HCT116 (cell line): ENCODE results near the gene ACADVL. TPM values are rescaled to one million over a fixed set of nuclear protein-coding genes. Genes with fewer than 3 reads are reported as not detected.

Experiments
- ATAC-seq: fragments of 200-7000 bp; cut with Tn5 transposase; 2 replicates; pipeline ENCODE4 v1.9.1; 2020; ENCODE audit warnings: mild to moderate bottlenecking, moderate library complexity
- BruUV-seq: library from RNA; stranded (reverse); fragments of 400-500 nt; replicated peaks from 2 replicates; lab custom pipeline; 2021; lab: Mats Ljungman, UMichigan
- CTCF ChIA-PET: fragments of 300-600 bp; sonication (Branson Sonifier 250); formaldehyde crosslinking; loops from one replicate; lab custom pipeline; 2021; ENCODE audit warnings: antibody characterized with exemption; lab: Charles Lee
- POLR2A ChIA-PET: fragments of 300-600, 350-600 bp; sonication (Branson Sonifier 250); formaldehyde crosslinking; loops from one replicate; lab custom pipeline; 2021; ENCODE audit warnings: antibody characterized with exemption; lab: Charles Lee
- RAD21 ChIA-PET, 2 experiments: fragments of 300-600 bp; sonication (Branson Sonifier 250); formaldehyde crosslinking; loops; one replicate each; lab custom pipeline; 2023; ENCODE audit warnings: low total read pairs in 2 of 2; ENCODE audit not compliant: uncharacterized antibody in 2 of 2, unreplicated experiment in 2 of 2, low non-redundant PET in 1 of 2; lab: Charles Lee
- DNase-seq: peaks from one replicate; pipeline ENCODE4 v3.0.0-alpha.2; 2010; ENCODE audit warnings: low read depth, low spot score
- H2AFZ ChIP-seq: fragments of 200-600 bp; shearing (Covaris generic), sonication (generic); 2 replicates; pipeline ENCODE4 v1.6.1; 2017; ENCODE audit warnings: low read depth, mixed run types, mixed read lengths, antibody characterized with exemption, low read length; ENCODE audit not compliant: poor library complexity, severe bottlenecking
- H3K27ac ChIP-seq: 2 replicates; pipeline ENCODE4 v1.5.1; 2012; ENCODE audit warnings: low read depth, low read length
- H3K27me3 ChIP-seq: fragments of 200-600 bp; sonication (generic); 2 replicates; pipeline ENCODE4 v1.6.1; 2016; ENCODE audit warnings: mixed run types, low read length, mixed read lengths; ENCODE audit not compliant: insufficient read depth
- H3K36me3 ChIP-seq, 2 experiments: fragments of 200-500 bp in 1 of 2; fragments of 200-600 bp in 1 of 2; sonication (Bioruptor generic) in 1 of 2; sonication (generic) in 1 of 2; 2 replicates each; pipeline versions ENCODE4 v1.5.1 to v1.6.1; 2014 to 2016; ENCODE audit warnings: low read length in 2 of 2, inconsistent platforms in 1 of 2, mixed read lengths in 1 of 2, mixed run types in 1 of 2; ENCODE audit not compliant: insufficient read depth in 2 of 2, control insufficient read depth in 1 of 2
- H3K4me1 ChIP-seq, 2 experiments: fragments of 200-600 bp in 1 of 2; sonication (generic) in 1 of 2; 2 replicates each; pipeline versions ENCODE4 v1.5.1 to v1.6.1; 2012 to 2017; ENCODE audit warnings: low read length in 2 of 2, inconsistent platforms in 1 of 2, mild to moderate bottlenecking in 1 of 2, mixed read lengths in 1 of 2, mixed run types in 1 of 2, moderate library complexity in 1 of 2; ENCODE audit not compliant: insufficient read depth in 2 of 2, control insufficient read depth in 1 of 2
- H3K4me2 ChIP-seq: fragments of 200-600 bp; sonication (generic); 2 replicates; pipeline ENCODE4 v1.6.1; 2017; ENCODE audit warnings: mixed run types, low read length, mixed read lengths
- H3K4me3 ChIP-seq, 2 experiments: fragments of 200-600 bp in 1 of 2; sonication (generic) in 1 of 2; replicated peaks in 1 of 2; 2 replicates each; pipeline ENCODE4 v1.5.1; 2011 to 2016; ENCODE audit warnings: low read length in 2 of 2, control low read depth in 1 of 2, low read depth in 1 of 2, mild to moderate bottlenecking in 1 of 2, mixed read lengths in 1 of 2, mixed run types in 1 of 2
- H3K79me2 ChIP-seq: fragments of 200-600 bp; sonication (generic); 2 replicates; pipeline ENCODE4 v1.6.1; 2017; ENCODE audit warnings: mild to moderate bottlenecking, mixed run types, low read length, moderate library complexity, mixed read lengths; ENCODE audit not compliant: insufficient read depth
- H3K9ac ChIP-seq: fragments of 200-600 bp; sonication (generic); 2 replicates; pipeline ENCODE4 v1.6.1; 2016; ENCODE audit warnings: low read length, mixed read lengths
- H3K9me2 ChIP-seq: fragments of 200-600 bp; sonication (generic), shearing (Covaris generic); 2 replicates; pipeline ENCODE4 v1.6.1; 2017; ENCODE audit warnings: mixed run types, mild to moderate bottlenecking, moderate library complexity; ENCODE audit not compliant: insufficient read depth
- H3K9me3 ChIP-seq, 2 experiments: fragments of 200-500 bp in 1 of 2; fragments of 200-600 bp in 1 of 2; sonication (Bioruptor generic) in 1 of 2; sonication (generic) in 1 of 2; 2 replicates each; pipeline ENCODE4 v1.6.1; 2014 to 2017; ENCODE audit warnings: low read length in 2 of 2, mixed read lengths in 2 of 2, inconsistent platforms in 1 of 2, low read depth in 1 of 2, mild to moderate bottlenecking in 1 of 2, mixed run types in 1 of 2, moderate library complexity in 1 of 2; ENCODE audit not compliant: control insufficient read depth in 1 of 2, insufficient read depth in 1 of 2
- H4K20me1 ChIP-seq: fragments of 200-600 bp; sonication (generic), shearing (Covaris generic); 2 replicates; pipeline ENCODE4 v1.6.1; 2017; ENCODE audit warnings: mixed run types, mild to moderate bottlenecking, moderate library complexity; ENCODE audit not compliant: insufficient read depth
- CBX3 ChIP-seq: IDR thresholded peaks from 2 replicates; pipeline ENCODE4 v1.6.1; 2012; ENCODE audit warnings: low read depth
- EGR1 ChIP-seq: IDR thresholded peaks from 2 replicates; pipeline ENCODE4 v1.6.1; 2012; ENCODE audit warnings: low read depth
- ELF1 ChIP-seq: IDR thresholded peaks from 2 replicates; pipeline ENCODE4 v1.6.1; 2012; ENCODE audit warnings: low read depth, borderline replicate concordance
- EZH2 ChIP-seq: fragments of 200-600 bp; sonication (generic); IDR thresholded peaks from 2 replicates; pipeline ENCODE4 v1.6.1; 2017; ENCODE audit warnings: antibody characterized with exemption, mixed run types
- EZH2phosphoT487 ChIP-seq: fragments of 200-600 bp; IDR thresholded peaks from 2 replicates; pipeline ENCODE4 v1.6.1; 2018; ENCODE audit warnings: antibody characterized with exemption, borderline replicate concordance
- JUND ChIP-seq: IDR thresholded peaks from 2 replicates; pipeline ENCODE4 v1.6.1; 2012
- POLR2A ChIP-seq: IDR thresholded peaks from 2 replicates; pipeline ENCODE4 v1.7.0; 2011; ENCODE audit warnings: borderline replicate concordance; ENCODE audit not compliant: insufficient read depth, insufficient read length; ENCODE audit errors: extremely low read depth
- SP1 ChIP-seq: IDR thresholded peaks from 2 replicates; pipeline ENCODE4 v1.6.1; 2012; ENCODE audit warnings: low read depth
- SRF ChIP-seq: IDR thresholded peaks from 2 replicates; pipeline ENCODE4 v1.6.1; 2012; ENCODE audit warnings: low read depth
- TCF7L2 ChIP-seq: IDR thresholded peaks from 2 replicates; pipeline ENCODE4 v1.7.0; 2011; ENCODE audit warnings: borderline replicate concordance, inconsistent platforms; ENCODE audit not compliant: insufficient read depth, insufficient read length; ENCODE audit errors: extremely low read depth
- YY1 ChIP-seq: IDR thresholded peaks from 2 replicates; pipeline ENCODE4 v1.6.1; 2011; ENCODE audit warnings: low read length, low read depth, moderate library complexity, mild to moderate bottlenecking; ENCODE audit not compliant: insufficient replicate concordance; ENCODE audit errors: extremely low read depth
- ZNF274 ChIP-seq: fragments of 200-500 bp; sonication (Bioruptor generic); IDR thresholded peaks from 2 replicates; pipeline ENCODE4 v1.6.1; 2014; ENCODE audit warnings: mild to moderate bottlenecking, low read depth, low read length, inconsistent platforms
- intact Hi-C: fragments of 100-400 bp; cut with micrococcal nuclease; formaldehyde crosslinking; loops from 2 replicates; pipeline ENCODE4 v1.10.0; 2022
- total RNA-seq: library from RNA; stranded (reverse); gene quantifications from one replicate; pipeline ENCODE4 v1.2.1, GENCODE V29; 2021; ENCODE audit not compliant: unreplicated experiment
- TF ChIP-seq, protein P1 (sequence below): IDR thresholded peaks from 2 replicates; pipeline ENCODE4 v1.6.1; 2011; ENCODE audit warnings: mild to moderate bottlenecking, low read length, moderate library complexity; ENCODE audit not compliant: insufficient replicate concordance; ENCODE audit errors: extremely low read depth
- TF ChIP-seq, protein P2 (sequence below), 3 experiments: fragments of 200-600 bp in 1 of 3; sonication (generic) in 1 of 3; IDR thresholded peaks in 2 of 3; conservative IDR thresholded peaks in 1 of 3; 2 replicates each; pipeline ENCODE4 v1.5.1; 2012 to 2017; ENCODE audit warnings: low read depth in 2 of 3, low read length in 2 of 3, antibody characterized with exemption in 1 of 3, borderline replicate concordance in 1 of 3, control low read depth in 1 of 3, mild to moderate bottlenecking in 1 of 3, mixed read lengths in 1 of 3, mixed run types in 1 of 3, moderate library complexity in 1 of 3; ENCODE audit not compliant: insufficient read depth in 1 of 3
- TF ChIP-seq, protein P3 (sequence below): IDR thresholded peaks from 2 replicates; pipeline ENCODE4 v1.6.1; 2012

The ACADVL gene
- total RNA-seq, 1 experiment from 2014 or later, result 554 TPM

DNA sequence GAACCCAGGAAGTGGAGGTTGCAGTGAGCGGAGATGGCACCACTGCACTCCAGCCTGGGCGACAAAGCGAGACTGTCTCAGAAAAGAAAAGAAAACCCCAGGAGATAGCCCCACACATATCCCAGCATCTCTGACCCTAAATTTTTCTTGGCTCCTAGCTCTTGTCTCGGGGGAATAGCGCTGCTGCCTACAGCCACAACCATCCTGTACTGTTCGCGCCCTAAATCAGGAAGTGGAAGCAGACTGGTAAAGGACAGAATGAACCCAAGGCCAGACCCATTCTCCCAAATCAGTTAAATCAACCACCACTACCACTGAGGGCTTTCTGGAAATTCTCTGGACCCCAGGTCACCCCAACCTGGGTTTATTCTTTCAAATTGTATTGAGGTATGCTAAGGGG, 30.1 kb downstream of the ACADVL start:
- ChIA-PET POLR2A (no interaction called here), CTCF (no interaction called here), RAD21 (no interaction called here)
- BruUV-seq, result no TSS peak
- H3K27me3 ChIP-seq, result no peaks in the 10 kb centered on the region
- no peaks in the 10 kb centered on the region for H3K9me3 ChIP-seq
- peaks cover 80% of the 10 kb centered on the region for H3K79me2 ChIP-seq
- ATAC-seq, result no peak
- H3K9me2 ChIP-seq, result no peaks in the 10 kb centered on the region
- no peak for TF ChIP-seq SP1
- TF ChIP-seq EZH2phosphoT487, result no peak
- no peak for TF ChIP-seq ELF1
- no peak for TF ChIP-seq SRF
- TF ChIP-seq TCF7L2, result no peak
- no peak for TF ChIP-seq EGR1
- TF ChIP-seq, protein P1, sequence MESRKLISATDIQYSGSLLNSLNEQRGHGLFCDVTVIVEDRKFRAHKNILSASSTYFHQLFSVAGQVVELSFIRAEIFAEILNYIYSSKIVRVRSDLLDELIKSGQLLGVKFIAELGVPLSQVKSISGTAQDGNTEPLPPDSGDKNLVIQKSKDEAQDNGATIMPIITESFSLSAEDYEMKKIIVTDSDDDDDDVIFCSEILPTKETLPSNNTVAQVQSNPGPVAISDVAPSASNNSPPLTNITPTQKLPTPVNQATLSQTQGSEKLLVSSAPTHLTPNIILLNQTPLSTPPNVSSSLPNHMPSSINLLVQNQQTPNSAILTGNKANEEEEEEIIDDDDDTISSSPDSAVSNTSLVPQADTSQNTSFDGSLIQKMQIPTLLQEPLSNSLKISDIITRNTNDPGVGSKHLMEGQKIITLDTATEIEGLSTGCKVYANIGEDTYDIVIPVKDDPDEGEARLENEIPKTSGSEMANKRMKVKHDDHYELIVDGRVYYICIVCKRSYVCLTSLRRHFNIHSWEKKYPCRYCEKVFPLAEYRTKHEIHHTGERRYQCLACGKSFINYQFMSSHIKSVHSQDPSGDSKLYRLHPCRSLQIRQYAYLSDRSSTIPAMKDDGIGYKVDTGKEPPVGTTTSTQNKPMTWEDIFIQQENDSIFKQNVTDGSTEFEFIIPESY, result no peak
- TF ChIP-seq ZNF274, result no peak
- TF ChIP-seq EZH2, result no peak
- TF ChIP-seq, protein P2, sequence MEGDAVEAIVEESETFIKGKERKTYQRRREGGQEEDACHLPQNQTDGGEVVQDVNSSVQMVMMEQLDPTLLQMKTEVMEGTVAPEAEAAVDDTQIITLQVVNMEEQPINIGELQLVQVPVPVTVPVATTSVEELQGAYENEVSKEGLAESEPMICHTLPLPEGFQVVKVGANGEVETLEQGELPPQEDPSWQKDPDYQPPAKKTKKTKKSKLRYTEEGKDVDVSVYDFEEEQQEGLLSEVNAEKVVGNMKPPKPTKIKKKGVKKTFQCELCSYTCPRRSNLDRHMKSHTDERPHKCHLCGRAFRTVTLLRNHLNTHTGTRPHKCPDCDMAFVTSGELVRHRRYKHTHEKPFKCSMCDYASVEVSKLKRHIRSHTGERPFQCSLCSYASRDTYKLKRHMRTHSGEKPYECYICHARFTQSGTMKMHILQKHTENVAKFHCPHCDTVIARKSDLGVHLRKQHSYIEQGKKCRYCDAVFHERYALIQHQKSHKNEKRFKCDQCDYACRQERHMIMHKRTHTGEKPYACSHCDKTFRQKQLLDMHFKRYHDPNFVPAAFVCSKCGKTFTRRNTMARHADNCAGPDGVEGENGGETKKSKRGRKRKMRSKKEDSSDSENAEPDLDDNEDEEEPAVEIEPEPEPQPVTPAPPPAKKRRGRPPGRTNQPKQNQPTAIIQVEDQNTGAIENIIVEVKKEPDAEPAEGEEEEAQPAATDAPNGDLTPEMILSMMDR (IDR thresholded peaks at IDR 0.05 in 2 of 3, conservative IDR thresholded peaks at IDR 0.05 in 1 of 3; ENCODE audit: borderline replicate concordance in 1 of 3, insufficient read depth in 1 of 3, low read depth in 2 of 3, low read length in 2 of 3), result no peak
- TF ChIP-seq POLR2A, result no peak
- TF ChIP-seq, protein P3, sequence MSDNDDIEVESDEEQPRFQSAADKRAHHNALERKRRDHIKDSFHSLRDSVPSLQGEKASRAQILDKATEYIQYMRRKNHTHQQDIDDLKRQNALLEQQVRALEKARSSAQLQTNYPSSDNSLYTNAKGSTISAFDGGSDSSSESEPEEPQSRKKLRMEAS, result no peak
- TF ChIP-seq CBX3, result no peak
- TF ChIP-seq JUND, result no peak
- no peak for TF ChIP-seq YY1
- TF ChIP-seq, all 23 proteins: peak for 0
- Histone ChIP-seq H3K36me3 (peaks cover 16 to 17% of the 10 kb centered on the region in 2 experiments; a peak in 3 of 4 replicates), H3K27ac (peak overlapping the region; percentile 84; the same call in 1 of the 2 replicates), H3K4me1 (peaks cover 13 to 25% of the 10 kb centered on the region in 2 experiments), H3K4me3 (peak overlapping the region; percentile 82 to 99), H4K20me1 (no peaks in the 10 kb centered on the region), H2AFZ (no peak overlapping the region), H3K9ac (peak overlapping the region; percentile 99), H3K4me2 (peak overlapping the region; percentile 89)
- intact Hi-C loops, result loop anchor here (5.0 kb wide), 1 partner anchor 57 kb away; the partner anchor contains the start of gene EIF5A
- DNase-seq, result no peak
